Right lung (tissue), 5 donors: ENCODE results near the gene ACE. TPM values are rescaled to one million over a fixed set of nuclear protein-coding genes. Genes with fewer than 3 reads are reported as not detected.
"Not testable (repeated sequence)": the region's sequence is repeated elsewhere in the genome, so short reads cannot be mapped to it uniquely, and the experiment has no call there.

Experiments used
- DNase-seq, 2 donors: peaks; one replicate each; pipeline ENCODE4 v3.0.0-alpha.2; 2013
- polyA plus RNA-seq, 5 donors: library from polyadenylated mRNA; unstranded; fragments of 120-200 nt; gene quantifications; one replicate each; pipeline versions ENCODE4 v1.2.1 to v1.2.3, GENCODE V29; 2013; ENCODE audit warnings: inconsistent platforms in 1 of 5, low replicate concordance in 1 of 5; ENCODE audit not compliant: insufficient read length in 5 of 5, insufficient read depth in 1 of 5

ACE gene
- polyA plus RNA-seq, 5 donors, result 38.7 to 62.7 (median 41.1) TPM

DNA sequence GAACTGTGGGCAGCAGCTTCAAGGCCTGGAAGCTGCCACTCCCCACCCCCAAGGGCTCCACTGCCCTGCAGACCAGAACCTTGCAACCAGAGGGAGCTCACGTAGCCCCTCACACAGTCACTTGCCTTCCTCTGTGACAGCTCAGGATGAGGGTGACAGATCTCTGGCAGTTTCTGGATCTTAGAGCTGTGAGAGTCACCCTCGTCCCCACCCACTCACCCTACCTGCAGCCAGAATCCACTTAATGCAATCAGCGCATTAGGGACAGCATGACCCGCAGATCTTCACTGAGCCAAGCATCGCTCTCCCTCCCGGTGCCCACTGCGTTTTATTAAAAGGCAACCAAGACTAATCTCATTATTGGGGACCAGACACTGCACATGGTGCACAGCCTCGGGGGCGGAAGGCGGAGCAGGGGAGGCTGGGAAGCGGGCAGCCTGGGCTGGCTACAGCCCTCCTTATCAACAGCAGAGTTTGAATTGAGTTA is 34.3 kb upstream of the ACE start:
- DNase-seq, result no peak

- no peak for DNase-seq
Measured at GRCh38 chr17:63443053-63443452, 33.8 kb upstream of the ACE start.

- no peak for DNase-seq
Measured at GRCh38 chr17:63444457-63444856, 32.4 kb upstream of the ACE start.

- DNase-seq, result no peak
Measured at GRCh38 chr17:63445065-63445464, 31.8 kb upstream of the ACE start.

DNA sequence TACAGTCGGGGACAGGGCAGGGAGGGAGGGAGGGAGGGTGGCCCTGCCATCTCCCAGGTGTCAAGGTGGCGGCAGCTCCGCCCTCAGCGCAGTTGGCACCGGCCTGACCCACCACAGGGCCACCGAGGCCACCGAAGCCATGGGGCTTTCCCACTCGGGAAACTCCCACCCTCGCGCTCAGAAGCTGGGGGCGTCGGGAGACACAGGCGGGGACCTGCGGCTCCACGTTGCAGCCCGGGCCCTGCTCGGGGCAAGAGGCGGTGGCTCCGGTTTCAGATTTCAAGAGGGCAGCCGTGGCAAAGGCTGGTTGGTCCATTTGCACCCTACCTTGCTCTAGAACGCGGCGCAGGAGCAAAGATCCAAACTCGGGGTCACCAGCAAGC is 31.3 kb upstream of the ACE start:
- peak in 1 of 2 donors; percentile 58 for DNase-seq

DNA sequence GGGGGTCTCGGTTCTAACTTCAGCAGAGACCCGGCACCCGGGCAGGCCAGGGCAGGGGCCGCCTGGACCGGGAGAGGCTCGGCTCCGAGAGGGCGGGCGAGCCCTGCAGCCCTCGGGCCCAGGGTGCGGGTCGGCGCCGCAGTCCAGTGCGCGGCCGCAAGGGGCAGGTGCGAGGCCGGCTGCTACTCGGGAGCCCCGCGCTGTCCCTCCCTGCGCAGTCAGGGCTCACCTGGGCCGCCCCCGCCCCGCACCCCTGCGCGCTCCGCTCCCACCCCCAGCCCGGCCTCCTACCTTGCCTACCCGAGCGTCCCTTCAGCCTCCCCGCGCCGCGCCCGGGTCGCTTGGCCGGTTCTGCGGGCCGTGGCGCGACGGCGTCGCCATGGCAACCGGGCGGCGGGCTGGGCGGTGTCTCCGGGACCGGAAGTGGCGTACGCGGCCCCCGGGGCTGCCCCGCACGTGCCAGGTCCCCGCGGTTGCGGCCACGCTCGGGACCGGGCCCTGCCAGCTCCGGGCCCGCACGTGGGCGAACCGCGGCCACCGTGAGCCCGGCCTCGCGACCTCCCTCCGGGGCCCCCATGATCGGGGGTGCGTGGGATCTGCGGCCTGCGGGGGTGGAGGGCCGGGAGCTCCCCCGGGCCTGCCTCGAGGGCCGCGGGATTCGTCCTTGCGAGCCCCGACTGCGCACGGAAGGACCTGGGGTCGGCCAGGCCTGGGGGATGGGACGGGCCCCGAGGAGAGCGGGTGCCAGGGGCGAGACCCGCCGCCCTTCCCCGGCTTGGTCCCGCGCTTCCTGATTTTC is 30.7 kb upstream of the ACE start, which contains the start of gene CYB561:
TSS of gene CYB561 (minus strand) at position 353 of the 799 bp plus-strand sequence. CDS start 8,759 bp downstream, outside the sequence.
- DNase-seq, result peak; percentile 73 to 78

GRCh38 chr17:63446753-63447470 is 29.9 kb upstream of the ACE start:
- no peak for DNase-seq

DNA sequence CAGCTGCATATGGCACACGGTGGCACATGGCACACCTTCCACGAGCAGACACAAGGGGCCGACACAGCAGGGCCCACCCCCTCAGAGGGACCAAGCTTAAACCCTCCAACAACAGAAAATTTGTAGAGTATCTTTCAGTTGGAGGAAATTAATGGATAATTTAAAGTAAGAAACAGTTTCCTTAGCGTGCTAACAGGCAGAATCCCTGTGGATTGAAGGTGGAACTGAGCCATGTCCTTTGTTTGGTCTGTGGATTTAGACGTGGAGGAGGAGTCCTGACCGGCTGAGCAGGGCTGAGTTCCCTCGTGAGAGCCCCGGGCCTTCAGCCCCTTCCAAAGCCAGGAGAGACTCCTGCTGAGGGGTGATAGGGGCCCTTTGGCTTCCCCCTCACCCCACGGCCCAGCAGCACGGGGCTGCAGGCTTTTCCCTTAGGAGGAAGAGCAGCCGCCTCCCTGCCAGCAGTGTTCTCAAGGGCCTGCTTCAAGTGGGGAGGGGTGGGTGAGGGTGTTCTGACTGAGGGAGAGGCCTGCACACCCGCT is 29.3 kb upstream of the ACE start:
- DNase-seq, result no peak

- no peak for DNase-seq
Measured at GRCh38 chr17:63448655-63449054, 28.2 kb upstream of the ACE start.

- DNase-seq, result no peak
Measured at GRCh38 chr17:63450551-63450950, 26.3 kb upstream of the ACE start.

GRCh38 chr17:63451150-63451549 is 25.7 kb upstream of the ACE start:
- DNase-seq, result no peak

DNA sequence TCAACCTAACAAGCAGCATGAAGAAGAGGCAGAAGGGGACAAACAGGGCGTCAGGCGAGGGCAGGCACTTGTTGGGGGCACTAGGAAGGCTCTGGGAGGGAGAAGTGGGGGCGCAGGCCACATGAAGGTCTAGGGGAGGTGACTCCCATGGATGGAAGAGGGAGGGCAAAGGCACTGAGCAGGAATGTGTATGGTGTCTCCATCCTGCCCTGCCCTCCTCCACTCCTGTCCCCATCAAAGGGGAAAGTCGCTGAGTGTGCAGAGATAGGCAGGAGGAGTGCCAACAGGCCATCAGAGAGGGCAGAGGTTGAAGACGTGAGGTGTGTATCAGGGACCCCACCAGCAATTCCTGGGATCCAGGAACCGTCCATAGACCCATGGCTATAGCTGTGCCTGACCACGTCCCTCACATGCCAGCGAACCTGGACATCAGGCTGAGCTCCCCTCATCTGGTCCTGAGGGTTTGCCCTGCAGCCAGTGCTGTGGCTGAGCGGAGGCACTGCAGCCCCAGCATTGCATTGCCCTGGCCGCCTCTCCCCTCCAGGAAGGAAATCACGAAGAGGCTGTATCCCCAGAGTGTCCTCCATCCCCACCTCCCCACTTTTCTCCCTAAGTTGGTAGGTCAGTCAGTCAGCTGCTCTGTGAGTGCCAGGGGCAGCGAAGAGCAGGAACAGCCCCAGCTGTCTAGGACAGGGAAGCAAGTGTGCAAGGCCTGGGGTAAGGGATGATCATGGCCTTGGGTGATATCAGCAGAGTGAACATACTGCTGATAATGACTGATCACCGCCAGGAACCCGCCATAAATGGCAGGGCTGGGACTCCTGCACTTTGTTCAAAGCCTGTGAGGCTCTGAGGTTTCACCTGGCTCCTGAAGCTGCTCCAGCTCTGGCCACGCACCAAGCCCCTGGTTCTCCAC is 24.6 kb upstream of the ACE start:
- DNase-seq, result no peak

- no peak for DNase-seq
Measured at GRCh38 chr17:63452962-63453551, 23.8 kb upstream of the ACE start.

DNA sequence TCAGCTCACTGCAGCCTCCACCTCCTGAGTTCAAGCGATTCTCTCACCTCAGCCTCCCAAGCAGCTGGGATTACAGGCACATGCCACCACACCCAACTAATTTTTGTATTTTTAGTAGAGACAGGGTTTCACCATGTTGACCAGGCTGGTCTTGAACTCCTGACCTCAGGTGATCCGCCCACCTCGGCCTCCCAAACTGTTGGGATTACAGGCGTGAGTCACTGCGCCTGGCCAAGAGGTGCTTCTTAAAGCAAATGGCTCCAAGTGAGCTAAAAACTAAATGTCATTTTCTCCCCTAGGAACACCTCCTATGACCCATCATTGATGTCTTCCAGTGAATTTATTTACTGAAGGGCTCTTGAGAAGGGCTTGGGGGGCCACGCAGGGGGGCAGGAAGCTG is 22.5 kb upstream of the ACE start:
- DNase-seq, result not testable (repeated sequence)

DNA sequence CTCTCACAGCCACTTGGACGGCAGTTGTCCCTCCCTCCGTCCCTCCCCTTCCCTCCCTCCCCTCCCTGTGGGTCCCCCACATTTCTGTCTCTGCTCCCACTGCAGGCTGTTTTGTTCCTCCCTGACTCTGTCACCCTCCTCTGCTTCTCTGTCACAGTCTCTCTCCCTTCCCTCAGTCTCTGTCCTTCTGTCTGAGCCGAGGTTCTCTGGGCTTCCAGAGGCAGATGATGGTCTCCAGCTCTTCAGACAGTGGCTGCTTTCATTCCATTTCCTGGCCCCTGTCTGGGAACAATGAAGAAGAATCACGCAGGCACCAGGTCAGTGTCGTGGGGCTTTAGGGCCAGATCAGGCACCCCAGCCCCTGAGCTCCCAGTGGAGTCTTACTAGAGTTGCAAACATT is 21.9 kb upstream of the ACE start:
- DNase-seq, result no peak

DNA sequence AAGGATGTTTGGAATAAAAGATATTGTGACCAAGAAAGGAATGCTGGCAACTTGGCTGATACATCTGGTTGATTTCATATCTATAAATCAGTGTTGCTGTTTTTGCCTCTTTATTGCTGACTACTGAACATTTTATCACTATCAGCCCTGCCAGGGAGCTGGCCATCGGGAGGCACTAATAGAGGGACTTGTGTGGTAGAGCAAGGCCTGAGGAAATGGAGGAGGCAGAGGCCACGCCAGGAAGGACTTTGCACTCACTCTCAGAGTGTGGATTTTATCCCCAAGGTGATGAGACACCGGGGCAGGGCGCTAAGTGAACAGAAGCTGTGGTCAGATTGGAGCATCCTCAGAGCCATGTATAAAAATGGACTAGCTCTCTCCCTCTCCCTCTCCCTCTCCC is 21.4 kb upstream of the ACE start:
- no peak for DNase-seq

DNA sequence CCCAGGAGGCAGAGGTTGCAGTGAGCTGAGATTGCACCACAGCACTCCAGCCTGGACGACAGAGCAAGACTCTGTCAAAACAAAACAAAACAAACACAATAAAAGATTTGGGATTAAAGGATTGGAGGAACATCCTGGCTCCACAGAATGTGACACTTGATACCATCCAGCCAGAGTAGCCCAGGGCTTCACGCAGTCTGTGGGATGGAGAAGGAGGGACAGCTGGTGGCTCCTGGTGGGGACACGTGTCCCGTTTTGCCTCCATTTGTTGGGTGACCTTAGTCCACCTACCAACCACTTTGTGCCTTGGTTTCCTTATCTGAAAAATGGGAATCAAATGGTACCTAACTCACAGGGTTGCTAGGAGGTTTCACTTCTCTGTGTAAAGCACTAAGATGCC is 18.4 kb upstream of the ACE start:
- DNase-seq, result no peak

GRCh38 chr17:63460018-63460417 is 16.8 kb upstream of the ACE start:
- DNase-seq, result no peak

- DNase-seq, result no peak
Measured at GRCh38 chr17:63463771-63464170, 13.1 kb upstream of the ACE start.

DNA sequence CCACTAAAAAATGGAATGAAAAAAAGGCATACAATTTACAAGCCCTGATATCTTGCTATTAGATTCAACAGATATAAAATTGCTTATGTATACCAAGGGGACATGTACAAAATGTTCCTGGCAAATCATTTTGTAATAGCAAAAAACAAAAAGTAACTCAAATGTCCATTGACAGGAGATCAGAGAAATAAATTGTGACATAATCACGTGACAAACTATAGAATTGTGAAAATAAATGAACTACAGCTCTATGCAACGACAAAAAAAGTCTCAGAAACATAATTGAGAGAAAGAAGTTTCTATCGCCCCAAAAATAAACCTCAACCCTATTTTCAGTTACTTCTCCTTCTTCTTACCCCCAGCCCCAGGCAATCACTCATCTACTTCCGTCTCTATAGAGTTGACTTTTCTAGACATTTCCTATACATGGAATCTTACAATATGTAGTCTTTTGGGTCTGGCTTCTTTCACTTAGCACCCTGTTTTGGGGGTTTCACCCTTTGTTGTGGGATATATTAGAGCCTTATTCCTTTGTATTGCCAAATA is 12.1 kb upstream of the ACE start:
- DNase-seq, result no peak

DNA sequence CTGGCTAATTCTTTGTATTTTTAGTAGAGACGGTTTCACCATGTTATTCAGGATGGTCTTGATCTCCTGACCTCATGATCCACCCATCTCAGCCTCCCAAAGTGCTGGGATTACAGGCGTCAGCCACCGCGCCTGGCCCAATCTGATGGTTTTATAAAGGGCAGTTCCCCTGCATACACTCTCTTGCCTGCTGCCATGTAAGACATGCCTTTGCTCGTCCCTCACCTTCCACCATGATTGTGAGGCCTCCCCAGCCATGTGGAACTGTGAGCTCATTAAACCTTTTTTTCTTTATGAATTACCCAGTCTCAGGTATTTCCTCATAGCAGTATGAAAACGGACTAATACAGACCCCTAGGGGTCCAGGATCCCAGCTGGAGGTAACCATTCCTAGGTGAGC is 8.8 kb upstream of the ACE start:
- not testable (repeated sequence) for DNase-seq
